H54 (cell line): ENCODE measurements around the gene PTPN20.

Source experiments
- DNase-seq: peaks from one replicate; pipeline ENCODE4 v3.0.0; 2011; ENCODE audit warnings: low spot score, mixed read lengths; ENCODE audit not compliant: insufficient read length
- FAIRE-seq: peaks from 3 replicates; lab custom pipeline; 2011; peaks lifted over from hg19 to GRCh38; lab: Jason Lieb, UNC
- POLR2A ChIP-seq: IDR thresholded peaks from 2 replicates; pipeline ENCODE4 v1.6.1; 2011; ENCODE audit warnings: low read depth, mild to moderate bottlenecking, low read length

The PTPN20 gene

DNA sequence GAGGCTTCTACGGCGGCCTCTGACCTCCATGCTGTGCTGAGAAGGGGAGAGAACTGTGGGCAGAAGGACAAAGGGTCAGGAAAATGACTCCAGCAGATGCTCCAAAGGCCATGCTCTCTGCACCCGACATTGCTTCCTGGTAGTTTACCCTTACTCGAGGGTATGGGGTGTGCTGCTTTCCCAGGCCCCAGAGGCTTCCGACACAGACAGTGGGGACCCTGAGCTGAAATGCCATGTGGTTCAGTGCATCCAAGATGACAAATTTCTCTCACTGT is 130.9 kb downstream of the PTPN20 start:
- no peak for TF ChIP-seq POLR2A
- FAIRE-seq = no peak
- no peak for DNase-seq

DNA sequence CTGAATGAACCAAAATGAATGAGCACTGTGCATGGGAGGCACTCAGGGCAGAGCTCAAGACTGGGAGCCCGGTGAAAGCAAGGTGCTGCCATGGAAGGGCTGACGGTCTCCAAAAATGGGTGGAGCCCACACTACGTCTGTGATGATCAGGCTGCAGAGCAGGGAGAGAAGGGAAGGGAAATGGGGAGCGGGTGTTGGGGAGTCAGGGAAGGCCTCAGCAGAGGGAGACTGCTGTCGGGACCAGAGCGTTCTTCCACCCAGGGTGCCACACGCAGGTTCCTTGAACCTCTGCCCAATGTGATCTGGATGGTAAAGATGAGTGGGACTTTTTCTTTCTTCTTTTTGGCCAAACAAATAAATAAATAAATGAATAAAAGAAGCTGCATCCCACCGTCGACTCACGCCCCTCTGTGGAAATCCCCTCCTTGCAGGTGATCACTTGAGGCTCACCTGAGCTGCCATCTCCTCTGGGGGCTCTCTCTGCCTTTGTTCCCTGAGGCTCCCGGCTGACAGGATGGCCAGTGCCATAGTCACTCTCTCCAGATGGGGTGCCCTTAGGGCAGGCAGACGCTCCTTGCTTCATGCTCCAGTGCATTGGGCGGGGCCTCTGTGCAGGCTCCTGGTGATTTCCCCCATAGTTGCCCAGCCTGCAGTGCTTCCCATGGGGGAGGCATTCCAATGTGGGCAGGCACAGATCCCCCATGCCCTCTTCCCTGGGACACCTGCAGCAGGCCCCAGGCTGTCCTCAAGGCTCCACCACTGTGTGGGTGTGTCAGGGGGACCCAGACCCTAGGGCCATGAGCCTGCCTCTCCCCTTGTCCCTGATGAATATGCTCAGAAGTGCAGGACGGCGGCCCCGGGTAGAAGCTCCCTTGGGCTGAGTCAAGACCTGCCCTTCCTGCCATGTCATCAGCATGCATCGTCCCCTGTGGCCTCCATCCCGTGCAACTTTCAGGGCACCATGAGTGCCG is 131.8 kb downstream of the PTPN20 start:
- DNase-seq (no peak), FAIRE-seq (no peak)
- no peak for TF ChIP-seq POLR2A

DNA sequence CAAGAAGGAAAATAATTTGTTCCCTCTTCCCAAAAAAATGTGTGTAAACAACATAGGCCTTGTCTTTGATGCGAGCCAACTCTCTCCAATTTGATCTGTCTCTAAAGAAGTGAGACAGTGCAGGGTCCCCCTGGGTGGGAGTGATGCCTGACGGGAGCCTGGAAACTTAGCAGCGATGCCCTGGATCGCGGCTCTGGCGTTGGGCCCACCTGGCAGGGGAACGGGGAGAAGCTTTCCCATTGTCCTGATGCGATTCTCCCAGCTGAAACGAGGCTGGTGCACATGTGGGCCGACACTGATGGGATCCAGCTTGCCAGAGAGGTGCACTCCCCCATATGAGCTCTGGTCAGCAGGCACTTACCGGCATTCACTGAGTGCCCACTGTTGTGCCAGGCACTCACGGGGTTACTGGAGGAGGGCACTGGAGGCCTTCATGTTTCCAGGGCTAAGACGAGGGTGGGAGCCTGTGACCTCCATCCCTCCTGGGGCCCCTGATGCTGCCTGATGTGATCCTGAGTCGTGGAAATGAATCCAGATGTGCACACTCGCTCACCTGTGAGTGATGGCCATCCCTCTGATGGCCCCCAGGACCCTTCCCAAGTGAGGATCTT is 132.8 kb downstream of the PTPN20 start:
- DNase-seq = no peak
- FAIRE-seq = no peak
- TF ChIP-seq POLR2A = no peak

DNA sequence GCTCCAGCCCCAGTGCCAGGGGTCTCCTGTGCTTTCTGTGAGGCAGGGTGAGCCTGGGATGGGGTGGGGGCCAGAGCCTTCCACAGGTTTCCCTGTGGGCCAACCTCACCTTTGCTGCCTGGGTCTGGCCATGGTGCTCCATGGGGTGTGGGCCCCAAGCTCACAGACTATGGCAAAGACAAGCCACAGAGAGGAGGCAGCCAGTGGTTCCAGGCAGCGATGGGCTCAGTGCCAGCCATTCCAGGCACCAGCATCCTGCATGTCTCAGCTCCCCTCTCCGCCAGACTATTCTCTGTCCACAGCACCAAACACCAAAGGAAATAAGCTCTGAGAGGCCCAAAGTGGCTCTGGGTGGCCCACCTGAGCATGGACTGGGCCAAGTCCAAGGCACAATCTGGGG is 133.5 kb downstream of the PTPN20 start:
- no peak for TF ChIP-seq POLR2A
- FAIRE-seq (no peak), DNase-seq (no peak)

DNA sequence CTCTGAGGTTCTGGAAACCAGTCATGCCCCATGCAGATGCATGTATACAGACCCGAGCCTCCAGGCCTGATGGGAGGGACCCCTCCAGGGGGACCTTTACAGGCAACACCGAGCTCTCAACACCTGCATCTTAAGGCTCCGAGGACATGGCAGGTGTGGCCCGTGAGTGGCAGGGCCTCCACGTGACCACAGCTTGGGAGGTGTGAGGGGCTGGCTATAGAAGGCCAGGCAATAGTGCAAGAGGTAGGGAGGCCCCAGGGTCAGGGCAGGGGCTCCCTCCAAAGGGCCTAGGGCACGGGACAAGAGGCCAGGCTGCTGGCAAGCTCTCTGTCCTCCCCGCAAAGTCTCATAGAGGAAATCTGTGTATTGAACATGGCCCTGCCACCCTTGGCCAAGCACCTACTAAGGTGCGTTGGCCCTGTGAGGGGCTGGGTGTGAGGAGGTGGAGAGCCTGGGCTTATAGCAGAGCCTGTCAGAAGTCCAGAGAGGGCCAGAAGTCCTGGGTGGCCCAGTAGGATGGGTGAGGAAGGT is 134.2 kb downstream of the PTPN20 start:
- DNase-seq = no peak
- no peak for TF ChIP-seq POLR2A
- no peak for FAIRE-seq

- no peak for FAIRE-seq
- DNase-seq = no peak
- TF ChIP-seq POLR2A = no peak
Measured at GRCh38 chr10:47046321-47047126, 135.3 kb downstream of the PTPN20 start.

DNA sequence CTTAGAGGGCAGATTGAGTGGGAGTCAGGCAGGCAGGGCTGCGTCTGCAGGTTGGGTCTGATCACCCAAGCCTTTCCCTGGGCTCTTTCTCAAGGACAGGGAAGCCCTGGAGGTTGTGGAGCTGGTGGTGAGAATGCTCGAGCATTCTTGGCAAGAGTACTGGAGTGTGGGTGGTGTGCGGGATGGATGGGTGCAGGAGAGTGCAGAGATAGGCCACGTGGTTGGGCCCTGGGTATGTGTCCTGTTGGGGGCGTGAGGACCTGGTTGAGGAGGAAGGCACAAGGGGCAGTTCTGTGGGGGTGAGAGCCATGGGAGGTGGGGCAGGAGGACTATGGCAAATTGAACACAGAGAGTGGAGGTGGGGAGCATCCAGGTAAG is 135.9 kb downstream of the PTPN20 start:
- TF ChIP-seq POLR2A = no peak
- DNase-seq (no peak), FAIRE-seq (no peak)

DNA sequence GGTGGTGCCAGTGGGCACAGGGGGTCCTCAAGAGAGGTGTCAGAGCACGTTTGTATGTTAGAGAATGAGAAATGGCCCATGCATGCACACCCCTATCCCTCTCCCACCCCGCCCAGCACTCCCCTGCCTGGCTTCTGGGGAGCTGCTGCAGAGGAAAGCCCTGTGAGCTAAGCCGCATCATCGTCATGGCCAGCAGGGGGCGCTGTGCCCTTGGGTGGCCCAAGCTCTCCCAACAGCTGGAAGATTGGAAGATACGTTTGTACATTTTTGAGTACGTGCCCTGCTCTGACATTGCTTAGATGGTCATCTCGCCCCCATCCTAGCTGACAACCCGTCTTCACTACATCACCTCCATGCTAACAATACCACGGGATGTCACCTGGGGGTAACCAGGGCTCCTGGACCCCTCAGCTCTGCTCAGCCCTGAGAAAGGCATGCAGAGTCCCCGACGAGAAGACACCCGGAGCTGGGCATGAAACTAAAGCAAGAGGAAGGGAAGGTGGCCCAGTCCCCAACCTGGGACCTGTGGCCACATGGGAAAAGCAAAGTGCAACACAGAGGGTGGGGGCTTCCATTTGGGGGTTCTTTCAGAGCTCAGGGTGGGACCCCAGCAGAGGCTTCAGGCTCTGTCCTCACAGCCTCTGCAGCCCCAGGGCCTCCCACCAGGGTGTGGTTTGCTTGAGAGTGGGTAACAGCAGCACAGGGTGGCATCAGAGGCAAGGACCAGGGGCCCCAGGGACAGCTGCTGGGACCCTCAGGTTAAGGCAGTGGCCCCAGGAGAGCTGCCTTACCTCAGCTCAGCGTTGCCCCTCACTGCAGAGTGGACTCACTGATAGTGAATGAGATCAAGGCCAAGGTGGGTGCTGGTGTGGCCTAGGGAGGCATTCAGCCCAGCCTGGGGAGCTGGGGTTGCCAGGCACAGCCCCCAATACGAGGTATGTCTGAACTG is 136.6 kb downstream of the PTPN20 start:
- DNase-seq (peak; percentile 71), FAIRE-seq (no peak)
- TF ChIP-seq POLR2A = no peak

- DNase-seq = no peak
- TF ChIP-seq POLR2A = no peak
- no peak for FAIRE-seq
Measured at GRCh38 chr10:47048526-47048905, 137.3 kb downstream of the PTPN20 start.

DNA sequence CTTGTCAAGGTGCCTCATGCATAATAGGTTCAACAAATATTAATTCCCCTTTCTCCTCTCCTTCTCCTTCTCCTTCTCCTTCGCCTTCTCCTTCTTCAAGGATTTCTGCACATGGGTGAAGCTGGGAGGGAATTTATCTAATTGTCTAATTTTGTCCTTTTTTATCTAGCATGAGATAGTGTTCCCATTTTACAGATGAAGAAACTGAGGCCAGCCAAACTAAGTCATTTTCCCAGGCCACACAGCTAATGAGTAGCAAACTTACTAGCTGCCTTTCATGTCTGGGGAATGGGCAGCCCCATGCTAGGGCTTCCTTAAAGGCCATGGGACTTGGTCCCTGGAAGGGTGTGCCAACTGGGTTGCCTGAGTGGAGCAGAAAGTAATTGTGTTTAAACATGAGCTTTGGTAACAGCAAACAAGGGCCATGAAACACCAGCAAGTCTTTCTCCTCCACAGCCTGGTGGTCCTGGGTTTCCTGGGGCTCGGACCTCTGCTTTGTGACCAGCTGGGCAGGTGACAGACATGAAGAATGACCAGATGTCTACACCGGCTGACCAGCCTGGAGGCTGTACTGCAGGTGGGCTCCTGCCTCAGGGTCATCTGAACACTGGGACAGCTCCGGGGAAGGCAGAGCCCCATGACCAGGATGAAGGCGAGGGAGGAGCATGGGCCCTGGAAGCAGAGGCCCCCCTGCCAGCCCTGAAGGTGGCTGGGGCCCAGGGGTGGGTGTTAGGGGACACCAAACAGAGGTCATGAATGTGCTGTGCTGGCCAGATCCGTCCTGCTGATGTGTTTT is 138.0 kb downstream of the PTPN20 start:
- DNase-seq (no peak), FAIRE-seq (no peak)
- TF ChIP-seq POLR2A = no peak

DNA sequence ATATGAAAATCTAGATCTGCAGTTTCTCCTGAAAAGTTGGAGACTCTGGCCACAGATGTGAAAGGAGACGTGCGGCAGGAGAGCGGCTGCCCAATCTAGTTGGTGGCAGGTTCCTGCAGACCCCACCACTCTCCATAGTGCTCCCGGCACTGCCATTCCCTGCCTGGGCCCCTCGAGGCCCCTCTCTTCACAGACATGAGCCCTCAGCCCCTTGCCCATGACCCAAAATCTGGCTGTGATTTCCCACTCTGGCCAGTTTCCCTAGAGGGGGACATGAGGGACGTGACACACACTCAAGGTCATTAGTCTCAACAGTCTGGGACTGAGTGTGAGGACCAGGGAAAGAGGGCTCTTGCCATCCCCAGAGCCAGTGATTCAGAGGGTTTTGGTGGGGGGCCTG is 138.7 kb downstream of the PTPN20 start:
- no peak for FAIRE-seq
- no peak for DNase-seq
- no peak for TF ChIP-seq POLR2A
